Dendritic cell treated with granulocyte-macrophage colony-stimulating factor and Interleukin-4, amounts not matched to agents 40 ng/mL and 50 ng/mL, for 4 days (primary cell): ENCODE data around the gene CDH5.

Experiments
- H3K27ac Mint-ChIP-seq: one replicate; pipeline ENCODE4 v1.8.0; 2022; ENCODE audit warnings: mild to moderate bottlenecking, mixed read lengths
- H3K27me3 Mint-ChIP-seq: one replicate; pipeline ENCODE4 v1.8.0; 2022; ENCODE audit warnings: mild to moderate bottlenecking, mixed read lengths
- H3K36me3 Mint-ChIP-seq: one replicate; pipeline ENCODE4 v1.8.0; 2022; ENCODE audit warnings: low read depth, mixed read lengths
- H3K4me1 Mint-ChIP-seq: one replicate; pipeline ENCODE4 v1.8.0; 2022; ENCODE audit warnings: low read depth, mixed read lengths
- H3K4me3 Mint-ChIP-seq: one replicate; pipeline ENCODE4 v1.8.0; 2022; ENCODE audit warnings: mild to moderate bottlenecking, moderate library complexity, mixed read lengths
- H3K9me3 Mint-ChIP-seq: one replicate; pipeline ENCODE4 v1.8.0; 2022; ENCODE audit warnings: mixed read lengths
- intact Hi-C: fragments of 100-400 bp; cut with micrococcal nuclease; formaldehyde crosslinking; loops from one replicate; pipeline ENCODE4 v1.15.0; 2022

CDH5 gene

DNA sequence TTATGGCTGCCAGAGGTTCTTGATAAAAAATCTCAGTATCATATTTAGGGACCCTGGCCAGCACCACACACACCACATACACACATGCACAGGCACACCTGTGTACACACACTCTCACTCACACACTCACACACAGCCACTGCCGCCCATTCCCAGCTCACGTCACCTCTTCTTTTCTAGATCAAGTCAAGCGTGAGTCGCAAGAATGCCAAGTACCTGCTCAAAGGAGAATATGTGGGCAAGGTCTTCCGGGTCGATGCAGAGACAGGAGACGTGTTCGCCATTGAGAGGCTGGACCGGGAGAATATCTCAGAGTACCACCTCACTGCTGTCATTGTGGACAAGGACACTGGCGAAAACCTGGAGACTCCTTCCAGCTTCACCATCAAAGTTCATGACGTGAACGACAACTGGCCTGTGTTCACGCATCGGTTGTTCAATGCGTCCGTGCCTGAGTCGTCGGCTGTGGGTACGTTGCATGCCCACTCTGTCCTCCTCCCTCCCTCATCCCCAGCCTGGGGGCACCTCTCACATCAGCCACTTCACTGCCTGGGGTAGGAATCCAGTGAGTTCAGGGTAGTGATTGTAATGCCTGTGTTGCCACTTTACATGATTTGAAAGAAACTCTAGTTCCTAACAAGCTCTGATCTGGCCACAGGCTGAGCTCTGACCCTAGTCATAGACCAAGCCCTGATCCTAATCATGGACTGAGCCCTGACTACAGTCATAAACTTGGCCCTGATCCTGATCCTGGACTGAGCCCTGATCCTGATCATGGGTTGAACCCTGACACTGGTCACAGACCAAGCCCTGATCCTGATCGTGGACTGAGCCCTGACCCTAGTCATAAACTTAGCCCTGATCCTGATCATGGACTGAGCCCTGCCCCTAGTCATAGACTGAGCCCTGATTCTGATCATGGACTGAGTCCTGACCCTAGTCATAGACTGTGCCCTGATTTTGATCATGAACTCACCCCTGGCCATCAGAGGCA is 20.4 kb downstream of the CDH5 start:
- peaks cover 11% of the 10 kb centered on the region for H3K27me3 Mint-ChIP-seq

DNA sequence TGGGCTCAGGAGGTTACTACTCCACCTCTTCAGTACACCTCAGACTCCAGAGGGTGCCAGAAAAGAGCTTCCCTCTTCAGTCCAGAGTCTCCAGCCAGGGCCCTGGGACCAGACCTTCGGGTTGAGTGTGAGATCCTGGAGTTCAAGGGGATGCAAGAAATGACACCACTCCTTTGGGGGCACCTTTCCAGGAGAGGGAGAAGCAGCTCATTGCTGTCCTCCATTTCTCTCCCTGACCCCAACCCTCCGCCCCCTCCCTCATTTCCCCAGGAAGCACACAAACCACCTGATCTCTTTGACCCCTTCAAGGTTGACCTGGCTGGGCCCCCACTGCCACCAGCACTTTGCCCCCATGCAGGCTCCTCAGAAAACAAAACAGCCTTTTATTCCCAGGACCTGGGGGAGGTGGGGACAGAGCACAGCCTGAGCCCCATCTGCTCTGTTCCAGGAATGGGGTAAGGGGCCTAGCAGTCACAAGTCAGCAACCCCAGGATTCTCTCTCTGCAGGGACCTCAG is 21.4 kb downstream of the CDH5 start:
- Mint-ChIP-seq H3K9me3 (no peaks in the 10 kb centered on the region), H3K36me3 (no peaks in the 10 kb centered on the region), H3K4me1 (no peaks in the 10 kb centered on the region), H3K4me3 (no peak overlapping the region), H3K27me3 (peaks cover 11% of the 10 kb centered on the region), H3K27ac (no peak overlapping the region)
- intact Hi-C loops, result no loop called here

More for the DNA sequence above, 20.4 kb downstream of the CDH5 start:
- Mint-ChIP-seq H3K36me3 (no peaks in the 10 kb centered on the region), H3K27ac (no peak overlapping the region), H3K9me3 (no peaks in the 10 kb centered on the region), H3K4me3 (no peak overlapping the region), H3K4me1 (no peaks in the 10 kb centered on the region)
- intact Hi-C loops, result no loop called here

DNA sequence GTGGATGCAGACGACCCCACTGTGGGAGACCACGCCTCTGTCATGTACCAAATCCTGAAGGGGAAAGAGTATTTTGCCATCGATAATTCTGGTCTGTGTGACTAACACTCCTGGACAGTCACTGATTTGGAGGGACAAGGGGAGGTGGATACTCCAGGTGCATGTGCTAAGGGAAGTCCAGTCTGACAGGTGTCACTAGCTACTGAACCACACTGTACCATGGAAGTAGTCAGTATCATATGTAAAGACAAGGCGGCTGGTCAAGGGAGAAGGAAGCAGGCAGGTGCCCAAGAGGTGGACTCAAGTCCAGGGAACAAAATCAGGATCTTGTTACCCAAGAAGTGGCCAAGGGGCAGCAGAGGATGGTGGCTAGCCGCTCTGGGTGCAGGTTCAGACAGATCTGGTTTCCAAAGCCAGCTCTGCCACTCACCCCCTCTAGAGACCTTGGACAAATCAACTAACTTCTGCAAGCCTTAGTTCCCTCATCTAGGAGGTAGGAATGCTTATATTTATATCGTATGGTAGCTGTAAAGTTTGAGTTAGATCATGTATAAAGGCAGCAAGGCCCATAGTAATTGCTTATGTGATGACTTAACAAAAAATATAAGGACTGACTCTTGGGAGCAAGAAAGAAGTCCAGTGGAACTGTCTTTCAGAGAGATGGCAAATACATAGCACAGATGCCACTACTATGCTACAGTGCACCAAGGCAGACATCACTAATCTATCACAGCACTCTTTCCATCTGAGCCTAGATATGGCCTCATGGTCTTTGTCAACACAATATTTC is 22.1 kb downstream of the CDH5 start:
- H3K4me1 Mint-ChIP-seq, result no peaks in the 10 kb centered on the region
- H3K27ac Mint-ChIP-seq, result no peak overlapping the region
- intact Hi-C loops, result no loop called here
- H3K36me3 Mint-ChIP-seq, result no peaks in the 10 kb centered on the region
- H3K9me3 Mint-ChIP-seq, result no peaks in the 10 kb centered on the region
- no peak overlapping the region for H3K4me3 Mint-ChIP-seq
- H3K27me3 Mint-ChIP-seq, result peaks cover 8% of the 10 kb centered on the region

DNA sequence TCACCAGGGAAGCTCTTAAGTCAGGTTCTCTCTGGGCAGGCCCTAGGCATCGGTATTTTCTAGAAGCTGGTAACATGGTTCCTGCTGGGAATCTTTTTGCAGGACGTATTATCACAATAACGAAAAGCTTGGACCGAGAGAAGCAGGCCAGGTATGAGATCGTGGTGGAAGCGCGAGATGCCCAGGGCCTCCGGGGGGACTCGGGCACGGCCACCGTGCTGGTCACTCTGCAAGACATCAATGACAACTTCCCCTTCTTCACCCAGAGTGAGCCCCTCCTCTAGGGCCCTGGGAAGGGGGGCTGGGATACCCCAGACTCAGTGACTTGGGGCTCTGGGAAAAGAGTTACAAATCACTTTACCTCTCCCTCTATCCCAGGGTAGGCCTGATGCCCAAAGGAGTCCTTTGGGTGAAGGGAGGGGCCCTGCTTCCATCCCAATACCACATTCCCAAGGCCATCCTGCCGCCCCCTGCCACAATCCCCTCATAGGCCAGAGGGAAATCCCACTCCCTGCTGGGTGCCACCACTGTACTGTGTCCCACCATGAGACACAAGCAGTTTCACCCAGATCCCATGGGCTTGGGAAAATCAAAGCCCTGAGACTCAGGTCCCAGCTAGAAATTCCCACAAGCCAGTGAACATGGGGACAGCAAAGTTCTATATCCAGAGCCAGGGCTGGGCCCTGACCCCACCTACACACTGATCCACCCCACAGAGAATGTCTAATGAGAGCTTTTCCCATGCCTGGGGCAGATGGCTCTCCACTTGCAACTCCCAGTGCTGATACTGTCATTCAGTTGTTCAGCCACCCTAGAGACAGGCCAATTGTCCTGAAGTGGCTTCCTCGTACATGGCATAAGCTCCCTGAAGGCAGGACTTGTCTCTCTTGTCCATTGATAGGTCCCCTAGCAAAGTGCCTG is 23.0 kb downstream of the CDH5 start:
- H3K27ac Mint-ChIP-seq, result no peak overlapping the region
- no peaks in the 10 kb centered on the region for H3K9me3 Mint-ChIP-seq
- no peaks in the 10 kb centered on the region for H3K4me1 Mint-ChIP-seq
- no peak overlapping the region for H3K4me3 Mint-ChIP-seq
- H3K27me3 Mint-ChIP-seq, result peaks cover 5% of the 10 kb centered on the region
- H3K36me3 Mint-ChIP-seq, result no peaks in the 10 kb centered on the region
- intact Hi-C loops, result no loop called here

DNA sequence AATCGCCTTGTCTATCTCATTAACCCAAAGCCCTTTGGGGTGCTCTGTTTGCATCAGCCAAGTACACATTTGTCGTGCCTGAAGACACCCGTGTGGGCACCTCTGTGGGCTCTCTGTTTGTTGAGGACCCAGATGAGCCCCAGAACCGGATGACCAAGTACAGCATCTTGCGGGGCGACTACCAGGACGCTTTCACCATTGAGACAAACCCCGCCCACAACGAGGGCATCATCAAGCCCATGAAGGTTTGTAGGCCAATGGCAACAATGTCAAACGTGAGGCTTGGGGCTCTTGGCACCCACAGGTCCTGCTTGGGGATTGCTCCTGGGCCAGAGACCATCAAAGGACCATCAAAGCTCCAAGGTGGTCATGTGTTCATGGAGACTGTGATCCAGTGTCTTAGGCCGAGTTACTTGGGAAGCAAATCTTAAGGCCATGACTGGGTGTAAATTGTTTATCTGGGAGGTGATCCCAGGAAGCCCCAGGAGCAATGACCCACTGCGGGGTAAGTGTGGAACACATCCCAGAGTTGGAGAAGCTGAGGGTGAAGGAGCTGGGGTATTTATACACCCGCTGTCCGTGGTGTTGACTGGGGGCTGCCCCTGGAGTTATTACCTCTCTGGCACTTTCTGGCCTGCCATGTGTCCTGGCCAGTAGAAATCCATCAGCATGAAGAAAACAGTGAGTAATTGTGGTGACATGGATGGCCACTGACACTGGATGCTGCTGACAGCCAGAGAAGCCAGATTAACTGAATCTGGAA is 24.0 kb downstream of the CDH5 start:
- Mint-ChIP-seq H3K36me3 (no peaks in the 10 kb centered on the region), H3K27ac (no peak overlapping the region), H3K27me3 (peaks cover 4% of the 10 kb centered on the region), H3K4me1 (no peaks in the 10 kb centered on the region), H3K9me3 (no peaks in the 10 kb centered on the region), H3K4me3 (no peak overlapping the region)
- intact Hi-C loops, result no loop called here

DNA sequence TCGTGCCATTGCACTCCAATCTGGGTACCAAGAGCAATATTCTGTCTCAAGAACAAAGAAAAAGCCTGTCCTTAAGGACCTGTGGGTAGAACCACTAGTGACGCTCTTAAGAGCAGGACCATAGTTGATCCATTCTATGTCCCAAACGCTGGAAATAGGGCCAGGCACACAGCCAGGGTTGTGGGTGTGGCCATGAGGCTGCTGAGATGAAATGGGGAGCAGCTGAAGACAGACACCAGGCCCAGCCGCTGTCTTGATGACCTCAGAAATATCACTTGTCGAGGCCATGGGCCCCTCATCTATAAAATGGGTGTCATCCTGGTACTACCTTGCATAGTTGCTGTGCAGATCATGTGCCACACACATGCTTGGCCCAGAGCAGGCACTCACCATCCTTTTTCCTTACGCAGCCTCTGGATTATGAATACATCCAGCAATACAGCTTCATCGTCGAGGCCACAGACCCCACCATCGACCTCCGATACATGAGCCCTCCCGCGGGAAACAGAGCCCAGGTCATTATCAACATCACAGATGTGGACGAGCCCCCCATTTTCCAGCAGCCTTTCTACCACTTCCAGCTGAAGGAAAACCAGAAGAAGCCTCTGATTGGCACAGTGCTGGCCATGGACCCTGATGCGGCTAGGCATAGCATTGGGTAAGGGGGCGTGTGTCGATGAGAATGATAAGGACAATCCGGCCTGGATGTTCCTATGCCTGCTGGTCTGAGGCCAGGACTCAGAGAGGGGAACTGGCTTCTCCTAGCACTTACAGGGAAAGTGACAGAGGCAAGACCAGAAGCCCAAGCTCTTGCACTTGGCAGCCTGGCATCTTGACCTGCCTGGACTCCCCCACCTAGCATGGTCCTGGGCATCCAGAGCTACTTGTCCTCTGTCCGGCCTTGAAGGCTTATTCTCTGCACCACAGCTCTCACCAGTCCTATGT is 25.5 kb downstream of the CDH5 start:
- no peaks in the 10 kb centered on the region for H3K9me3 Mint-ChIP-seq
- H3K4me3 Mint-ChIP-seq, result no peak overlapping the region
- H3K27ac Mint-ChIP-seq, result no peak overlapping the region
- no peaks in the 10 kb centered on the region for H3K27me3 Mint-ChIP-seq
- H3K4me1 Mint-ChIP-seq, result no peaks in the 10 kb centered on the region
- H3K36me3 Mint-ChIP-seq, result no peaks in the 10 kb centered on the region
- intact Hi-C loops, result no loop called here

DNA sequence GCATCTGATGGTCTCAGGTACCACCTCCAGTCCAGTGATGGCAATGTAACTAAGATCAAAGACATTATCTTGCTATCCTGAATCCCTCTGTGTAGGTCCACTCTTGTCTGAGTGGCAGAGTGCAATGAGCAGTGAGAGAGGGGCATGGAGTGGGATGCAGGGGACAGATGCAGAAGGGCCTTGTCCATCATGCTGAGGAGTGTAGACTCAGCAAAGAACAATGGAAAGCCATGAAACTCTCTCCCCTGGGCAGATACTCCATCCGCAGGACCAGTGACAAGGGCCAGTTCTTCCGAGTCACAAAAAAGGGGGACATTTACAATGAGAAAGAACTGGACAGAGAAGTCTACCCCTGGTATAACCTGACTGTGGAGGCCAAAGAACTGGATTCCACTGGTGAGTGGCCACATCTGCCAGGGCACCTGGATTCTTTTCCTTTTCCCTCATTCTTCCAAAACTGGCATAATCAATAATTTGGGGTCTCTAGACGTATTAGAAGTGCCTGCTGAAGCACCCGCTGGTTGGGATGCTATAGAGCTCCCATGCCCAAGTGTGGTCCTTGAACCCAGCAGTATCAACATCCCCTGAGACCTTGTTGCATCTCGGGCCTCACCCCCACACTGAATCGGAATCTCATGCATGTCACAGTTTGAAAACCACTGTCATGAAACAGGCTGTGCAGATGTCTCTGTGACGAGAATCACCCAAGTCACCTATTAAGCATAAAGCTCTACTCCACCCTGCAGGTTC is 29.5 kb downstream of the CDH5 start:
- Mint-ChIP-seq H3K9me3 (no peaks in the 10 kb centered on the region), H3K27ac (no peak overlapping the region), H3K36me3 (no peaks in the 10 kb centered on the region), H3K27me3 (peaks cover 2% of the 10 kb centered on the region), H3K4me3 (no peak overlapping the region), H3K4me1 (no peaks in the 10 kb centered on the region)
- intact Hi-C loops, result no loop called here

DNA sequence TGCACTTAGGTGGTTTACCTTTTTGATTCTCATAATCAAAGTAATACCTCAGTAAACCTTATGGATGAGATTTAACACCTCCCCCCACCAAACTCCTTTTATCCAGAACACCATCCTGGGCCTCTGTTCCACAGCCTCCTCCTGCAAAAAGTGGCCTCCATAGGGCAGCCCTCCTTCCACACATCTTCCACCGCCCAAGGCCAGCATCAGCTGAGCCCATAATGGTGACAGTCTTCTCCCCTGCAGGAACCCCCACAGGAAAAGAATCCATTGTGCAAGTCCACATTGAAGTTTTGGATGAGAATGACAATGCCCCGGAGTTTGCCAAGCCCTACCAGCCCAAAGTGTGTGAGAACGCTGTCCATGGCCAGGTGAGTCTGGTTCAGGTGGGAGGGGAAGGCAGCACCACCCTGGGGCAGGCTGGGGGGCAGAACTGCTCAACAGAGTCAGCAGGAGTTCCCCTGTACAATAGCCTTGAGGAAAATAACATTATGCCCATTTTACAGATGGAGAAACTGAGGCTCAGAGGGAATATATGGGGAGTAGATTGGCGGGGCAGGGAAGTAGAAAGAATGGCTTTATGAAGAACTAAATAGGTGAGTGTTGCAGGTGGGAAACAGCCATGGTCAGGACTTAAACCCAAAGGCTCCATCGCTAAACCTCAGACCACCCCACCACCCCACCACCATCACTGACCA is 31.4 kb downstream of the CDH5 start:
- no peaks in the 10 kb centered on the region for H3K36me3 Mint-ChIP-seq
- H3K9me3 Mint-ChIP-seq, result no peaks in the 10 kb centered on the region
- intact Hi-C loops, result no loop called here
- no peak overlapping the region for H3K27ac Mint-ChIP-seq
- no peaks in the 10 kb centered on the region for H3K4me1 Mint-ChIP-seq
- no peak overlapping the region for H3K4me3 Mint-ChIP-seq
- H3K27me3 Mint-ChIP-seq, result peaks cover 2% of the 10 kb centered on the region

DNA sequence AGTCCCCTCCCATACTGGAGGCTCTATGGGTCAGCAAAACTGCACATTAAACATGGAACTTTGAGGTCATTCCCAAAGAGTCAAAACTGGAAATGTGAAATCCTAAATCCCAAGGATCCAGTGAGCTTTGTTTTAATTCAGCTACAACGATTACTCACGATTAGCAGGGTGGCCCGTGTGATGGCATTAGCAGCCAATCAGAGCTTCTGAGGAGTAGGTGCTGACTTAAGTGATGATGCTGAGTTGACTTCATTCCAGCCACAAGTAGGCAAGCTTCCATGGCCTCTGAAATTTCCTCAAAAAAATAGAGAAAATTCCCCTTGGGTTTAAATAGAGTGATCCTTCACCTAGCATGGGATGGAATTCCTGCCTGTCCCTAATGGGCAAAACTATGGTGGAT is 32.5 kb downstream of the CDH5 start:
- Mint-ChIP-seq H3K4me1 (no peaks in the 10 kb centered on the region), H3K27ac (no peak overlapping the region), H3K4me3 (no peak overlapping the region), H3K9me3 (no peaks in the 10 kb centered on the region), H3K36me3 (no peaks in the 10 kb centered on the region), H3K27me3 (peaks cover 3% of the 10 kb centered on the region)
- intact Hi-C loops, result no loop called here

DNA sequence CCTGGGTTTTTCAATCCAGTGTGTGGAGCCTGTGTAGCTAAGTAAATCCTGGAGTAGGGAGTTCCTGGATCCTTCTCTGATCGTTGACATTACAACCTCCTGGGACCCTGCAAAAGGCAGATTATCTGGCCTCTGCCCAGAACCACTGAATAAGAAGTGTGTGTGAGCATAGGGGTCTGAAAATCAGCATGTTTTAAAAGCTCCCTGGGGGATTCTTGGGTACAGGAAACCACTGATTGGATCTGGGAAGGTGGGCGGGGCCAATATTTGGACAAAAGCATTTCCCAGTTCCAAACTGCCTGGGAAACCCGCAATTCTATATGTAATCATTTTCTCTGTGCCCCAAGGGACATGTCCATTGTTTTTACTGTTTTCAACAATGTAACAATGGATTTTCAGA is 33.4 kb downstream of the CDH5 start:
- intact Hi-C loops, result loop anchor here (10.0 kb wide), 1 partner anchor 115 kb away; no protein-coding TSS in a partner anchor
- H3K4me1 Mint-ChIP-seq, result no peaks in the 10 kb centered on the region
- no peak overlapping the region for H3K27ac Mint-ChIP-seq
- H3K4me3 Mint-ChIP-seq, result no peak overlapping the region
- H3K9me3 Mint-ChIP-seq, result peaks cover 3% of the 10 kb centered on the region
- H3K27me3 Mint-ChIP-seq, result peaks cover 9% of the 10 kb centered on the region
- H3K36me3 Mint-ChIP-seq, result no peaks in the 10 kb centered on the region
